Measurements from ENCODE around the gene SNAP25. TPM values are rescaled to one million over a fixed set of nuclear protein-coding genes. Genes with fewer than 3 reads are reported as not detected.

SNAP25 gene
- total RNA-seq, 1 donor from 2014 or later: 3.7 TPM

GRCh38 chr20:10280018-10280908, 61.6 kb downstream of the SNAP25 start:
- Mint-ChIP-seq H3K27ac (no peak overlapping the region), H3K36me3 (ENCODE audit: low read depth) (no peaks in the 10 kb centered on the region), H3K4me3 (no peak overlapping the region), H3K27me3 (ENCODE audit: insufficient read depth) (no peaks in the 10 kb centered on the region), H3K9me3 (no peaks in the 10 kb centered on the region), H3K4me1 (ENCODE audit: low read depth) (no peaks in the 10 kb centered on the region)
- intact Hi-C loops (cut with micrococcal nuclease): no loop called here
- DNase-seq (ENCODE audit: low spot score): no peak

- Mint-ChIP-seq H3K4me3 (no peak overlapping the region), H3K4me1 (ENCODE audit: low read depth) (no peaks in the 10 kb centered on the region), H3K27me3 (ENCODE audit: insufficient read depth) (no peaks in the 10 kb centered on the region), H3K9me3 (no peaks in the 10 kb centered on the region), H3K36me3 (ENCODE audit: low read depth) (no peaks in the 10 kb centered on the region), H3K27ac (no peak overlapping the region)
- DNase-seq (ENCODE audit: low spot score): no peak
- intact Hi-C loops (cut with micrococcal nuclease): no loop called here
Observed at GRCh38 chr20:10281911-10282310, 63.3 kb downstream of the SNAP25 start.

GRCh38 chr20:10282979-10283456, 64.4 kb downstream of the SNAP25 start:
- H3K36me3 Mint-ChIP-seq (ENCODE audit: low read depth): no peaks in the 10 kb centered on the region
- intact Hi-C loops (cut with micrococcal nuclease): no loop called here
- H3K4me3 Mint-ChIP-seq: no peak overlapping the region
- no peak overlapping the region for H3K27ac Mint-ChIP-seq
- H3K9me3 Mint-ChIP-seq: no peaks in the 10 kb centered on the region
- H3K27me3 Mint-ChIP-seq (ENCODE audit: insufficient read depth): no peaks in the 10 kb centered on the region
- H3K4me1 Mint-ChIP-seq (ENCODE audit: low read depth): no peaks in the 10 kb centered on the region
- no peak for DNase-seq (ENCODE audit: low spot score)

DNA sequence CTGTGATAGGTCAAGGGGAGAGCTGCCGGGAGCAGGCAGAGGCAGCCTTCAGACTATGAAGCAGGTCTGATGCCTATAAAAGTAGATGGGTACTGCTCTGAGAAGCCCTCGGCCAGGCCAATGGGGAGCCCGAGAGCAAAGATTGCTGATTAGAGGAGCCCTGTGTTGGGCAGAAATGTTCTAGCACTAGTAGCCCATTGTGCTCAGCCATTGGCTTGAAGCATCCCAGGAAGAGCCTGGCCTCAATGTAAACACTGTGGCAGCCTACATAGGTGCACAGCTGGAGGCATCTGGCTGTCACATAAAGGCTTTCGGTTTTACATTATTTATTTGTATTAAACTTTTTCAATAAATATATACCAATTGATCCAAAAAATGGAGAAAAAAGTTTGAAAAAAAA, 67.7 kb downstream of the SNAP25 start:
- Mint-ChIP-seq H3K9me3 (no peaks in the 10 kb centered on the region), H3K4me3 (no peak overlapping the region), H3K36me3 (ENCODE audit: low read depth) (no peaks in the 10 kb centered on the region), H3K27ac (no peak overlapping the region), H3K4me1 (ENCODE audit: low read depth) (no peaks in the 10 kb centered on the region), H3K27me3 (ENCODE audit: insufficient read depth) (no peaks in the 10 kb centered on the region)
- intact Hi-C loops (cut with micrococcal nuclease): no loop called here
- DNase-seq (ENCODE audit: low spot score): no peak

DNA sequence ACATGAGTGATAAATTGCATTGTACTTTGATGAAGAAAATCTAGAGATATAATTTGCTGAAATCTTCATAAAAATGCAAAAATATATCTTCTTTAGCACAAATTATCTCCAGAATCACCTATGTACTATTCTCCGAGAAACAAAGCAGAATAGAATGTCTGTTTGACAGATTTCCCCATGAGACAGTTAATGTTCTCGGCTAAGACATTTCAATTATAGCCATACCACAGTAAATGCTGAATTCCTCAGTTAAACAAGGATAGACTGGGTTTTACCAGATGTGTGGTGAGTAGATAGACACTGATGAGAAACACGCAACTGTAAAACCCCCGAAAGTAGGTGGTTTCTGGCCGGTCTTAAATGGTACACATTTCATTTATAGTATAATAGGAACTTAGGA, 69.8 kb downstream of the SNAP25 start:
- no peak for DNase-seq (ENCODE audit: low spot score)
- no peak overlapping the region for H3K4me3 Mint-ChIP-seq
- no peaks in the 10 kb centered on the region for H3K36me3 Mint-ChIP-seq (ENCODE audit: low read depth)
- no peak overlapping the region for H3K27ac Mint-ChIP-seq
- no peaks in the 10 kb centered on the region for H3K27me3 Mint-ChIP-seq (ENCODE audit: insufficient read depth)
- intact Hi-C loops (cut with micrococcal nuclease): no loop called here
- H3K9me3 Mint-ChIP-seq: no peaks in the 10 kb centered on the region
- no peaks in the 10 kb centered on the region for H3K4me1 Mint-ChIP-seq (ENCODE audit: low read depth)

- no peak overlapping the region for H3K4me3 Mint-ChIP-seq
- intact Hi-C loops (cut with micrococcal nuclease): no loop called here
- H3K27ac Mint-ChIP-seq: no peak overlapping the region
- H3K9me3 Mint-ChIP-seq: no peaks in the 10 kb centered on the region
- no peaks in the 10 kb centered on the region for H3K27me3 Mint-ChIP-seq (ENCODE audit: insufficient read depth)
- H3K4me1 Mint-ChIP-seq (ENCODE audit: low read depth): no peaks in the 10 kb centered on the region
- DNase-seq (ENCODE audit: low spot score): no peak
- H3K36me3 Mint-ChIP-seq (ENCODE audit: low read depth): no peaks in the 10 kb centered on the region
Observed at GRCh38 chr20:10288954-10289646, 70.5 kb downstream of the SNAP25 start.

- no peaks in the 10 kb centered on the region for H3K9me3 Mint-ChIP-seq
- intact Hi-C loops (cut with micrococcal nuclease): no loop called here
- no peak overlapping the region for H3K4me3 Mint-ChIP-seq
- H3K36me3 Mint-ChIP-seq (ENCODE audit: low read depth): no peaks in the 10 kb centered on the region
- H3K4me1 Mint-ChIP-seq (ENCODE audit: low read depth): no peaks in the 10 kb centered on the region
- H3K27me3 Mint-ChIP-seq (ENCODE audit: insufficient read depth): no peaks in the 10 kb centered on the region
- H3K27ac Mint-ChIP-seq: no peak overlapping the region
- no peak for DNase-seq (ENCODE audit: low spot score)
Observed at GRCh38 chr20:10291568-10292248, 73.1 kb downstream of the SNAP25 start.

- peaks cover 1% of the 10 kb centered on the region for H3K36me3 Mint-ChIP-seq (ENCODE audit: low read depth)
- H3K4me3 Mint-ChIP-seq: no peak overlapping the region
- H3K27ac Mint-ChIP-seq: no peak overlapping the region
Observed at GRCh38 chr20:10297223-10297622, 78.6 kb downstream of the SNAP25 start.

DNA sequence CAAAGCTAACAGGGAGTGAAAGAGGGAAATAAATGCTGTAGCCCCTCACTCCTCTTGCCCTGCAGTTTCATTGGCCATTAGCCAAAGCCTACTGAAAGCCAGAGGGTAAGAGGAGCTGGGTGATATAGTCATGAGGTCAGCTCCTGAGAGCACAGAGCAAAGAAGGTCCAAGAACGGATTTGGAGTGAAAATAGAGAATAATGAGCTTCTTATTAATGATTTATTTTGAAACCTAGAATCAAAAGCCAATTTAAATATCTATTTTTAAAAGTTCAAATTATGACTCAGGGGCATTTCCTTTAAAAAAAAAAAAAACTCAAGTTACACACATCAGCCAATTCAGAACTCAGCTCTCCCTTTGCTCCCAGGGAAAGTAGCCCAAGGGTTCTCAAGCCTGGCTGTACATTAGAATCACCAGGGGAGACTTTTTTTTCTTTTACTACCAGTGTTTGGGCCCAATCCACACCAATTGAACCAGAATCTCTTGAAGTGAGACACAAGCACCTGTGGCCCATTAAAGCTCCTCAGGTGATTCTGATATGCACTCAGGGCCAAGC, 79.1 kb downstream of the SNAP25 start:
- Mint-ChIP-seq H3K27ac (no peak overlapping the region), H3K4me3 (no peak overlapping the region)
- intact Hi-C loops (cut with micrococcal nuclease): no loop called here

More at GRCh38 chr20:10297223-10297622, 78.6 kb downstream of the SNAP25 start:
- intact Hi-C loops (cut with micrococcal nuclease): no loop called here
- Mint-ChIP-seq H3K4me1 (ENCODE audit: low read depth) (no peaks in the 10 kb centered on the region), H3K27me3 (ENCODE audit: insufficient read depth) (no peaks in the 10 kb centered on the region), H3K9me3 (no peaks in the 10 kb centered on the region)
- DNase-seq (ENCODE audit: low spot score): no peak

GRCh38 chr20:10300582-10301446, 82.2 kb downstream of the SNAP25 start:
- H3K36me3 Mint-ChIP-seq (ENCODE audit: low read depth): peaks cover 1% of the 10 kb centered on the region
- H3K9me3 Mint-ChIP-seq: no peaks in the 10 kb centered on the region
- H3K4me1 Mint-ChIP-seq (ENCODE audit: low read depth): no peaks in the 10 kb centered on the region
- no peak overlapping the region for H3K27ac Mint-ChIP-seq
- H3K27me3 Mint-ChIP-seq (ENCODE audit: insufficient read depth): peaks cover 2% of the 10 kb centered on the region
- intact Hi-C loops (cut with micrococcal nuclease): no loop called here
- H3K4me3 Mint-ChIP-seq: no peak overlapping the region
- no peak for DNase-seq (ENCODE audit: low spot score)

More for the DNA sequence above, 79.1 kb downstream of the SNAP25 start:
- Mint-ChIP-seq H3K36me3 (ENCODE audit: low read depth) (peaks cover 1% of the 10 kb centered on the region), H3K4me1 (ENCODE audit: low read depth) (no peaks in the 10 kb centered on the region), H3K27me3 (ENCODE audit: insufficient read depth) (no peaks in the 10 kb centered on the region), H3K9me3 (no peaks in the 10 kb centered on the region)
- DNase-seq (ENCODE audit: low spot score): no peak

DNA sequence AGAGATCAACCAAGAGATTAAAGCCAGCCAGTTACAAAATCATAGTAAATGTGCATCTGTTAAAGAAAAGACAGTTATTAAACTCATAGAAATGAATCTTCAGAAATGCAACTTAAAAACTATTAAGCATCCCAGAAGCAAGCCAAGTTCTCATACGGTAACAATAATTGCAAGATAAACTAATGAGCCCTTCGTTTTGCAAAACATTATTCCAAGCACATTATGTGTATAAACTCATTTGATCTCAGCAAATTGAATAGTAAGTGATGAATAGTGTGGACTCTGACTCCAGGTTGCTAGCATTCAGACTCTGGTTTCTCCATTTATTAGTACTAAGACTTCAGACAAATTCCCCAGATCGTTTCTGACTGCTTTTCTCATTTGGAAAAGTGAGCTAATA, 85.2 kb downstream of the SNAP25 start:
- H3K4me3 Mint-ChIP-seq: no peak overlapping the region
- peaks cover 1% of the 10 kb centered on the region for H3K36me3 Mint-ChIP-seq (ENCODE audit: low read depth)
- H3K4me1 Mint-ChIP-seq (ENCODE audit: low read depth): no peaks in the 10 kb centered on the region
- intact Hi-C loops (cut with micrococcal nuclease): no loop called here
- peaks cover 2% of the 10 kb centered on the region for H3K27me3 Mint-ChIP-seq (ENCODE audit: insufficient read depth)
- H3K27ac Mint-ChIP-seq: no peak overlapping the region
- no peak for DNase-seq (ENCODE audit: low spot score)
- H3K9me3 Mint-ChIP-seq: no peaks in the 10 kb centered on the region

DNA sequence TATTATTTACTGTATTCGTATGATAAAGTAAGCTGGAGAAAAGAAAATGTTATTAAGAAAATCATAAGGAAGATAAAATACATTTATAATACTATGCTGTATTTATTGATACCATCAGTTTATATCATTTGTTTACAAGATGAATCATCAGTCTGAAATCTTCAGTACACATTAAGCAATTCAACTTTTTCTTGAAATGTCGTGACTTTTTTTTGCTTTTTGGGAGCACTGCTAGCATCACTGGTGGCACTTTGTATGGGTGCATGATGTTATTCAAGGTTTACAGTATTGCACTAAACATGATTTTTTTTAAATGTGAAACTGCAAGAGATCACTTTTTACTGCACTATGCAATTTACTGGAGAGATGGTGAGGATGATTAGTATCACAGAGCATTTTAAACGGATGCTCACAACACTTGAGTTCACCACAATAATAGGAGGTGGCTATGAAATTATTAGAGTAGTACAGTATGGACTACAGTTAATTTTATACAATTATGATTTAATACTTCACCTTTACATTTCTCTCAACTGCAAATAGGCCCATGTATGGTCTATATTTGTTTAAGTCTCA, 85.9 kb downstream of the SNAP25 start:
- Mint-ChIP-seq H3K9me3 (no peaks in the 10 kb centered on the region), H3K27me3 (ENCODE audit: insufficient read depth) (peaks cover 2% of the 10 kb centered on the region)

More for the DNA sequence above, 85.9 kb downstream of the SNAP25 start:
- intact Hi-C loops (cut with micrococcal nuclease): no loop called here
- DNase-seq (ENCODE audit: low spot score): no peak
- Mint-ChIP-seq H3K4me3 (no peak overlapping the region), H3K36me3 (ENCODE audit: low read depth) (no peaks in the 10 kb centered on the region), H3K4me1 (ENCODE audit: low read depth) (no peaks in the 10 kb centered on the region), H3K27ac (no peak overlapping the region)

Measured in activated T-helper 1 cell treated with anti-CD3 and anti-CD28 coated beads, Interleukin-12 subunit alpha, Interleukin-12 subunit beta, Interleukin-2, Interleukin-4 antibody, amounts not matched to agents 30 ng/mL and 10 ng/mL and 1 ng/mL, durations not matched to agents 14 hours and 24 hours and 36 hours (primary cell).